WERI-Rb-1 (cell line): ENCODE measurements around the gene MOCS1.

Experiments
- DNase-seq: peaks from one replicate; pipeline ENCODE4 v3.0.0-alpha.2; 2020
- H3K27ac ChIP-seq: fragments of 250-450 bp; sonication (Bioruptor Pico); 2 replicates; pipeline ENCODE4 v1.5.1; 2020; ENCODE audit warnings: mild to moderate bottlenecking, moderate library complexity
- H3K27me3 ChIP-seq: fragments of 250-450 bp; sonication (Bioruptor Pico); 2 replicates; pipeline ENCODE4 v1.5.1; 2021; ENCODE audit warnings: mild to moderate bottlenecking, low read depth, moderate library complexity; ENCODE audit not compliant: insufficient read depth, severe bottlenecking
- H3K36me3 ChIP-seq: fragments of 250-450 bp; sonication (Bioruptor Pico); 2 replicates; pipeline ENCODE4 v1.5.1; 2020; ENCODE audit warnings: mild to moderate bottlenecking, moderate library complexity
- H3K4me3 ChIP-seq: 2 replicates; pipeline ENCODE4 v1.5.1; 2011; ENCODE audit warnings: low read depth, mild to moderate bottlenecking, control low read depth, low read length
- H3K9me3 ChIP-seq: fragments of 250-450 bp; sonication (Bioruptor Pico); 2 replicates; pipeline ENCODE4 v1.5.1; 2021; ENCODE audit warnings: mild to moderate bottlenecking, moderate library complexity; ENCODE audit not compliant: severe bottlenecking
- CTCF ChIP-seq: IDR thresholded peaks from 2 replicates; pipeline ENCODE4 v1.5.1; 2011; ENCODE audit warnings: low read depth, mild to moderate bottlenecking, control low read depth, inconsistent platforms, low read length

The MOCS1 gene

GRCh38 chr6:39892490-39893129, 41.7 kb downstream of the MOCS1 start:
- DNase-seq = peak; percentile 83
- no peaks in the 10 kb centered on the region for H3K27me3 ChIP-seq
- no peaks in the 10 kb centered on the region for H3K9me3 ChIP-seq
- H3K4me3 ChIP-seq = no peak overlapping the region
- no peak overlapping the region for H3K27ac ChIP-seq
- no peaks in the 10 kb centered on the region for H3K36me3 ChIP-seq
- TF ChIP-seq CTCF = peak; percentile 98

- H3K27me3 ChIP-seq = no peaks in the 10 kb centered on the region
- H3K4me3 ChIP-seq = no peak overlapping the region
- DNase-seq = no peak
- no peak overlapping the region for H3K27ac ChIP-seq
- TF ChIP-seq CTCF = no peak
- H3K9me3 ChIP-seq = no peaks in the 10 kb centered on the region
- no peaks in the 10 kb centered on the region for H3K36me3 ChIP-seq
Observed at GRCh38 chr6:39891976-39892375, 42.3 kb downstream of the MOCS1 start.

- no peak for DNase-seq
- no peak for TF ChIP-seq CTCF
- H3K36me3 ChIP-seq = no peaks in the 10 kb centered on the region
- H3K27me3 ChIP-seq = no peaks in the 10 kb centered on the region
- no peaks in the 10 kb centered on the region for H3K9me3 ChIP-seq
- H3K4me3 ChIP-seq = no peak overlapping the region
- H3K27ac ChIP-seq = no peak overlapping the region
Observed at GRCh38 chr6:39891353-39891752, 42.9 kb downstream of the MOCS1 start.

- peaks cover 2% of the 10 kb centered on the region for H3K9me3 ChIP-seq
- no peaks in the 10 kb centered on the region for H3K36me3 ChIP-seq
- H3K27me3 ChIP-seq = no peaks in the 10 kb centered on the region
- no peak for DNase-seq
- no peak for TF ChIP-seq CTCF
- H3K27ac ChIP-seq = no peak overlapping the region
- no peak overlapping the region for H3K4me3 ChIP-seq
Observed at GRCh38 chr6:39889229-39889628, 45.0 kb downstream of the MOCS1 start.

- Histone ChIP-seq H3K4me3 (no peak overlapping the region), H3K27me3 (no peaks in the 10 kb centered on the region), H3K9me3 (peaks cover 2% of the 10 kb centered on the region), H3K36me3 (no peaks in the 10 kb centered on the region), H3K27ac (no peak overlapping the region)
- no peak for DNase-seq
- no peak for TF ChIP-seq CTCF
Observed at GRCh38 chr6:39887692-39888450, 46.4 kb downstream of the MOCS1 start.
